Tibial nerve (tissue), 4 donors: Measurements from ENCODE around the gene GPC3. TPM values are rescaled to one million over a fixed set of nuclear protein-coding genes. Genes with fewer than 3 reads are reported as not detected.

Source experiments
- DNase-seq, 2 donors: peaks; one replicate each; pipeline ENCODE4 v3.0.0-alpha.2; 2019; ENCODE audit warnings: low spot score in 2 of 2
- H3K27ac ChIP-seq, 4 donors: fragments of 200-600 bp; sonication (generic) in 3 of 4; one replicate each; pipeline ENCODE4 v1.5.1; 2017 to 2019; ENCODE audit warnings: mild to moderate bottlenecking in 1 of 4
- H3K27me3 ChIP-seq, 2 donors: fragments of 200-600 bp; sonication (generic) in 1 of 2; one replicate each; pipeline versions ENCODE4 v1.5.1 to v1.6.0; 2017 to 2019
- H3K36me3 ChIP-seq, 3 donors: fragments of 200-600 bp; sonication (generic); one replicate each; pipeline ENCODE4 v1.5.1; 2018 to 2019
- H3K4me1 ChIP-seq, 4 donors: fragments of 200-600 bp; sonication (generic) in 3 of 4; one replicate each; pipeline ENCODE4 v1.5.1; 2017 to 2019
- H3K4me3 ChIP-seq, 4 donors: fragments of 200-600 bp; sonication (generic) in 3 of 4; one replicate each; pipeline ENCODE4 v1.5.1; 2017 to 2019; ENCODE audit warnings: mild to moderate bottlenecking in 1 of 4, moderate library complexity in 1 of 4
- H3K9me3 ChIP-seq, 4 donors: fragments of 200-600 bp; sonication (generic) in 3 of 4; one replicate each; pipeline ENCODE4 v1.5.1; 2017 to 2019
- EP300 ChIP-seq, 2 donors: sonication (generic); formaldehyde crosslinking; IDR thresholded peaks; one replicate each; pipeline ENCODE4 v1.6.1; 2017; ENCODE audit warnings: antibody characterized with exemption in 2 of 2, mild to moderate bottlenecking in 1 of 2
- POLR2A ChIP-seq, 2 donors: fragments of 450-650 bp; IDR thresholded peaks; one replicate each; pipeline ENCODE4 v1.6.1; 2017; ENCODE audit warnings: antibody characterized with exemption in 2 of 2, mild to moderate bottlenecking in 2 of 2, moderate library complexity in 2 of 2
- WGBS, 2 donors: methylation state at CpG; one replicate each; pipeline ENCODE4 v1.1.5; 2018; 5-methylcytosine and 5-hydroxymethylcytosine counted together
- total RNA-seq, 4 donors: library from RNA; depleted of rRNA; stranded (reverse); fragments of >200 nt; gene quantifications; one replicate each; pipeline ENCODE4 v1.1.0, GENCODE V29; 2016
- TF ChIP-seq, protein P1 (sequence below), 5 experiments: fragments of 200-600 bp in 3 of 5; fragments of 450-650 bp in 2 of 5; sonication (generic) in 3 of 5; IDR thresholded peaks; one replicate each; pipeline ENCODE4 v1.5.1; 2016 to 2019; ENCODE audit warnings: antibody characterized with exemption in 5 of 5, mild to moderate bottlenecking in 3 of 5, moderate library complexity in 2 of 5

GPC3 gene
- total RNA-seq, 4 donors from 2014 or later: 60.5 to 116 (median 72.8) TPM

- Histone ChIP-seq H3K27ac (peak overlapping the region in 2 of 4 donors; percentile 45 to 50), H3K27me3 (peaks cover 0 to 7% of the 10 kb centered on the region in 2 donors), H3K36me3 (no peaks in the 10 kb centered on the region), H3K9me3 (no peaks in the 10 kb centered on the region), H3K4me3 (no peak overlapping the region), H3K4me1 (peaks cover 0 to 6% (median 0%) of the 10 kb centered on the region in 4 donors)
- WGBS, 2 donors: 24 to 42% methylated on average over 4 of the region's 4 CpGs
- TF ChIP-seq EP300 (IDR thresholded peaks at IDR 0.05) (no peak), POLR2A (IDR thresholded peaks at IDR 0.05) (no peak)
- TF ChIP-seq, protein P1, sequence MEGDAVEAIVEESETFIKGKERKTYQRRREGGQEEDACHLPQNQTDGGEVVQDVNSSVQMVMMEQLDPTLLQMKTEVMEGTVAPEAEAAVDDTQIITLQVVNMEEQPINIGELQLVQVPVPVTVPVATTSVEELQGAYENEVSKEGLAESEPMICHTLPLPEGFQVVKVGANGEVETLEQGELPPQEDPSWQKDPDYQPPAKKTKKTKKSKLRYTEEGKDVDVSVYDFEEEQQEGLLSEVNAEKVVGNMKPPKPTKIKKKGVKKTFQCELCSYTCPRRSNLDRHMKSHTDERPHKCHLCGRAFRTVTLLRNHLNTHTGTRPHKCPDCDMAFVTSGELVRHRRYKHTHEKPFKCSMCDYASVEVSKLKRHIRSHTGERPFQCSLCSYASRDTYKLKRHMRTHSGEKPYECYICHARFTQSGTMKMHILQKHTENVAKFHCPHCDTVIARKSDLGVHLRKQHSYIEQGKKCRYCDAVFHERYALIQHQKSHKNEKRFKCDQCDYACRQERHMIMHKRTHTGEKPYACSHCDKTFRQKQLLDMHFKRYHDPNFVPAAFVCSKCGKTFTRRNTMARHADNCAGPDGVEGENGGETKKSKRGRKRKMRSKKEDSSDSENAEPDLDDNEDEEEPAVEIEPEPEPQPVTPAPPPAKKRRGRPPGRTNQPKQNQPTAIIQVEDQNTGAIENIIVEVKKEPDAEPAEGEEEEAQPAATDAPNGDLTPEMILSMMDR (IDR thresholded peaks at IDR 0.05): no peak
- DNase-seq: no peak
Measured at GRCh38 chrX:133794126-133794525, 191.3 kb downstream of the GPC3 start.

- no peak overlapping the region for H3K27ac ChIP-seq
- DNase-seq: no peak
- H3K36me3 ChIP-seq: no peaks in the 10 kb centered on the region
- H3K4me3 ChIP-seq: no peak overlapping the region
- TF ChIP-seq EP300 (IDR thresholded peaks at IDR 0.05) (no peak), POLR2A (IDR thresholded peaks at IDR 0.05) (no peak)
- TF ChIP-seq, protein P1 (IDR thresholded peaks at IDR 0.05): no peak
- WGBS, 2 donors: 42 to 67% methylated on average over 2 of the region's 2 CpGs
- H3K27me3 ChIP-seq: peaks cover 0 to 7% of the 10 kb centered on the region in 2 donors
- peaks cover 0 to 6% (median 0%) of the 10 kb centered on the region in 4 donors for H3K4me1 ChIP-seq
- H3K9me3 ChIP-seq: no peaks in the 10 kb centered on the region
Measured at GRCh38 chrX:133793626-133794025, 191.8 kb downstream of the GPC3 start.

DNA sequence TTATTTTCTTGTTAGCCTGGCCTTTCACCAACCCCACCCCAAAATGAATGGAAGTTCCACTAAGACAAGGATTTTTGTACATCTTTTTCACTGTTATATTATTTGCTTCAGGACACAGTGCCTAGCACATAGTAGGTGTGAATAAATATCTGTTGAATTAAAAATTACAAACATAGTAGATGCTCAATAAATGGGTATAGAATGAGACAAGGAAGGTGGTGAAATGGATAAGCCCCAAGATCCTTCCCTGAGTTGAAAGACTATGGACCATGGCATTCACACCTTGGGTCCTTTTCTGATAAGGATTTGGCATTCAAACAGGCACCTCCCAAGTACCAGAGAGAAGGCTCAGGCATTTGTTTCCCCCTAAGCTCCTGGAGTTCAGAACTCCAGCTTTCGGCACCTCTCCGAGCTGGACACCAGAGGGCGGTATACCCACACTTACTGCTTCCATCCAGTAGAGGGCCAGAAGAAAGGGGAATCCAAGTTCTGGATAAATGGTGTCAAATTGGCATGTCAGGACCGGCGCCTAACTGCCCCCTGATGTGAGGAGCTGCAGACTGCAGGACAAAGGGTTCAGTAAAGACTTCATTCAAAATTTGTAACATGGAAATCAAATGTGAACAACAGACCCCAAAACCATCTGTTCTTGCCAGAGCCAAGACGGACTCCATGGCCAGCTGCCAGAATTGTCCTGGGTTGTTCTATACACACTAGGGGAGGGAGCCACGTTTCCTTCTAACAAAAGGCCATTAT, 193.0 kb downstream of the GPC3 start:
- Histone ChIP-seq H3K9me3 (no peaks in the 10 kb centered on the region), H3K27me3 (peaks cover 0 to 7% of the 10 kb centered on the region in 2 donors), H3K36me3 (no peaks in the 10 kb centered on the region), H3K27ac (no peak overlapping the region), H3K4me1 (peaks cover 0 to 6% (median 0%) of the 10 kb centered on the region in 4 donors), H3K4me3 (peak overlapping the region in 2 of 4 donors; percentile 5 to 30)
- whole genome bisulfite sequencing, 2 donors: 2 to 6% methylated on average over 5 to 7 of the region's 7 CpGs
- TF ChIP-seq, protein P1 (IDR thresholded peaks at IDR 0.05): peak; percentile 72 to 95 (median 92)
- no peak for TF ChIP-seq POLR2A (IDR thresholded peaks at IDR 0.05)
- peak in 1 of 2 donors; percentile 20 for TF ChIP-seq EP300 (IDR thresholded peaks at IDR 0.05)
- DNase-seq: peak; percentile 32 to 50

GRCh38 chrX:133789829-133790228, 195.6 kb downstream of the GPC3 start:
- Histone ChIP-seq H3K36me3 (no peaks in the 10 kb centered on the region), H3K4me3 (no peak overlapping the region), H3K27ac (no peak overlapping the region), H3K4me1 (peaks cover 0 to 6% (median 0%) of the 10 kb centered on the region in 4 donors), H3K9me3 (no peaks in the 10 kb centered on the region), H3K27me3 (peaks cover 0 to 11% of the 10 kb centered on the region in 2 donors)
- TF ChIP-seq, protein P1 (IDR thresholded peaks at IDR 0.05): no peak
- TF ChIP-seq EP300 (IDR thresholded peaks at IDR 0.05): no peak
- TF ChIP-seq POLR2A (IDR thresholded peaks at IDR 0.05): no peak
- DNase-seq: no peak
- 35 to 44% methylated on average over 3 of the region's 3 CpGs for WGBS, 2 donors

DNA sequence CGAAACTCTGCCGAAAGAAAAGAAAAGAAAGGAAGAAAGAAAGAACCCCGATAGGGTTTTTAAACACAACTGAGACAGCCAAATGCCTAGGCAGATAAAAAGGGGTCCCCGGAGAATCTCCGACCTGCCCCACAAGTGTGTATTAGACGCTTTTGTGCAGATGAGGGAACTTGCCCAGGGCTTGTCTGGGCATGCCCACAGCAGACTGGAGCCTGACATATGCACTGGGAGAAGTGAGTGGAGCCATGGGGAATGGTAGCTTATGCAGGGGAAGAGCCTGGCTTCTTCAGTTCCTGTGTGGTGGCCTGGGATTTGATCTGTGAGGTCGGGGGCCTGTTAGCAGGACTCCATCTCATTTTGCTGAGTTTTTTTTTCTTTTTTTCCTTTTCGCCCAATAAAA, 199.0 kb downstream of the GPC3 start:
- Histone ChIP-seq H3K27ac (no peak overlapping the region), H3K9me3 (no peaks in the 10 kb centered on the region), H3K4me1 (no peaks in the 10 kb centered on the region), H3K36me3 (no peaks in the 10 kb centered on the region), H3K27me3 (peaks cover 0 to 11% of the 10 kb centered on the region in 2 donors), H3K4me3 (no peak overlapping the region)
- TF ChIP-seq, protein P1 (IDR thresholded peaks at IDR 0.05): no peak
- TF ChIP-seq EP300 (IDR thresholded peaks at IDR 0.05): no peak
- no peak for TF ChIP-seq POLR2A (IDR thresholded peaks at IDR 0.05)
- 90 to 93% methylated on average over 8 of the region's 8 CpGs for WGBS, 2 donors
- no peak for DNase-seq
